GM19043 (cell line): ENCODE data around the gene RPL22.
A peak's percentile ranks its signal among the peaks of the same experiment; 100 is the strongest.

Experiments used
- ATAC-seq: cut with Tn5 transposase; IDR thresholded peaks from one replicate; pipeline ENCODE4 v1.9.1; 2021; ENCODE audit warnings: low read depth; ENCODE audit not compliant: unreplicated experiment

Gene RPL22

DNA sequence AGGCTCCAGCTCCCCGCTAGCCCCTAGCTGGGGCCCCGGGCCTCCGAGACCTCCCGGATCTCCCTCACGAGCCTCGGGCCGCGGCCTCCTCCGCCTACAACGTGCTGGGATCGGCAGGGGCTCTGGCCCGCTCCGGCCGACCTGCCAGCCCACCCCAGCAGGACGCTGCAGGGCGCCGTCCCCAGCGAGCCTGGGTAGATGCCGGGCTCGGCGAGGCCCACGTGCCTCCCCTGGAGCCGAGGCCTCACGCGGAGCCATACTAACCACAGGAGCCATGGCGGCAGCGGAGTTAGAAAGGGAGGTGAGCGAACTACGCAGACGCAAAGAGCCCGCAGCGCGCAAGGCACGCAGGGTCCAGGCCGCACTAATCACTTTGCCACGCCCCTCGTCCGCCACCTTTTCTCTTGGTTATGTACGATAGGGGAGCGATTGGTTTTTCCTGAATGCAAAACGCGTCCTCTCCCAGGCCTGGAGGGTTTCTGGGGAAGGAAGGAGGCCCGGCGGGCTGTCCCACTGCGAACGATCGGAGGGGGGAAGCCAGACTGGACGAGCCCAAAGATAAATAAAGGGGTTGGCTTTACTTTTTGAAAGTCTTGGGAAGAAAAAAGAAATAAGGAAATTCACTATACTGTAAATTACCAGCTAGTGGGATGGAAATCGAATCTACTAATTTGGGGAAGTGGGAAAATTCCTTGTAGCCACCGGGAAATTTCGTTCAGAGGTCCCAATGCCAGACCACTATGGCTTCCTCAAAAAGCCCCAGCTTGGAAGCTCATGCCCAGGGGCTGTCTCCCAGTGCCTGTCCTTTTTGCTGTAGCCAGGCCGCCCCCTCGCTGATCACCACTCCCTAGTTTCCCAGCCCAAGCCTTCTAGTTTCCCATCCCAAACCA lies at the start of gene RPL22:
TSS of gene RPL22 (minus strand) at position 298 of the 890 bp plus-strand sequence. CDS start at position 276, 22 bp downstream.
- ATAC-seq, result peak; percentile 92

DNA sequence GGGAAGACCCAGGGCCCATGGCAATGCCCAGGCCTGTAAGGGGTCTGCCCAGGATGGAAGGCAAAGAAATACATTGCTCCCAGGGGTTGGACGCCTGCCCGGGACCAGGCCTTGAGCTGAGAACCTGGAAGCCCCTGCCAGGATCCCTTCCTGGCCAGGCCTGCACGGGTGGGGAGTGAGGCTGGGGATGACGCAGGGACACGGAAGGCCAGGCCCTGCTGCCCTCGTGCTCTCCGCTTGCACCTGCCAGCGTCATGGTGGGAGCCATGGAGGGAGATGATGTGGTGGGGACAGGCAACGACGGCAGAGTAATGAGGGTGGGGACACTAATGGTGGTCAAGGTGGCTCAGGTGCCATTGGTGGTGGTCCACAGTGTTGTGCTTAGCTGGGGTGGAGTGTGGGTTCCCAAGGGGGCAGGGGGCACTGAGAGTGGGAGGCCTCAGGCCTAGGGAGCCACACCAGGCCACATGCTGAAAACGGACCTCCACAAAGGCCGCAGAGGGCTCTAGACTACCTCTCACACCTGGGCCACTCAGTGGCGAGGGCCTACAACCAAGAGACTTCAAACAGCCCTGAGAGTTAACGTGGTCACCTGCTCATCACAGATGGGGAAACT lies 48.9 kb upstream of the RPL22 start:
- no peak for ATAC-seq

DNA sequence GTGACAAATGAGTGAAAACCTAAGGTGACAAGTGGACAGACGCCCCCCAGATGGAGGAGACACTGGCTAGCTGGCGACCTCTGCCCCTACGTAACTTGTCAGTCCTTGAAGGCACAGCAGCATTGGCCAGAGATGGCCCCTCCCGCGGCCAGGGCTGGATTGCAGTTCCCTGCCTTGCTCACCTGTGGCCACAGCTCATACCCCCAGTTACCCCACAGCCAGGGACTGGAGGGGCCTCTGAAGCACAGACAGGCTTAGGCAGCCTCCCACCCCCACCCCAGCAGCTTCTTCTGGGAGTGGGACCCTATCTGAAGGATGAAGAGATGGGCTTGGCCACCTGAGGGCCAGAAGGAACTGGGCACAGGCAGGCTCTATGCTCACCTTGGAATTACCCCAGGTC lies 48.3 kb upstream of the RPL22 start:
- ATAC-seq, result no peak

DNA sequence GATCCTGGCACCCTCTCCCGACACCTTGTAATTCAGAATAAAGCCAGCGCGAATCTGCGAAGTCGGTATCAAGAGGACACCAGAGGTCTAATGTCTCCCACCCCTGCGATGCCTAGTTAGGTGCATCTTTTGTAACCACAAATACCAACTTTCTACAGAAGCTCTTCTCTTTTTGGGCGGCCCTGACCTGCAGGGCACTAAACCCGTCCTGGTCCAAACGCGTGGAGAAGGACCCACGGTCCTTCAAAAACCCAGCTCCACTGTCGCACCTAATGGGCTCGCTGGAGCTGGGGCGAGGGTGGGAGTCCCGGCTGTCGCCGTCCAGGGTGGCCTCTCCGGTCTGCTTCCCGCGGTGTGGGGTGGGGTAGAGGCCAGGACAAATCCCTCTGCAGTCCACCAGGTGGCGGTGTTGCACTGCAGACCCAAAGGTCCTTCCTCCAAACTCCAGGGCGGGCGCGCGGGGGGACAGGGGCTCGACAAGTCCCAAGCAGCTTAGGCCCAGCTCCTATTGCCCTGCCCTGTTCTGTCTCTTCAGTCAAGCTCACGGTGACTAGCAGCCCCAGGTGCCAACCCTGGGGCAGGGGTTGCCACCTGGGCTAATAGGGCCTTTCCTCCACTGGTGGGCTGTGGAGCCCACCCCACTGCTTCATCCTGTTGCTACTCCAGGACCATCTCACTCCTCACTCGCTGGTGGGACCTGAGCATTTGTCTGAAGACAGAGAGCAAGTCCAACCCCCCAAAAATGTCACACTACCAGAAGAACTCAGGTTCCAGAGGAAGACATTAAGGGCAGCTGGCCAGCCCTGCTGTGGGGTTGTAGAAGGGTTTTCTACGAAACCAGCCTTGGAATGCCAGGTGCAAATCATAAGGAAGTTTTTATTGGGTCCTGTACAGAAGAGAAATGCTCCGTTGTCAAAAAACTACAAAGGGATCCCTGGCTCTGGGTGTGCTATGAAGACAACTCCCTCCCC lies 47.4 kb upstream of the RPL22 start:
- no peak for ATAC-seq

DNA sequence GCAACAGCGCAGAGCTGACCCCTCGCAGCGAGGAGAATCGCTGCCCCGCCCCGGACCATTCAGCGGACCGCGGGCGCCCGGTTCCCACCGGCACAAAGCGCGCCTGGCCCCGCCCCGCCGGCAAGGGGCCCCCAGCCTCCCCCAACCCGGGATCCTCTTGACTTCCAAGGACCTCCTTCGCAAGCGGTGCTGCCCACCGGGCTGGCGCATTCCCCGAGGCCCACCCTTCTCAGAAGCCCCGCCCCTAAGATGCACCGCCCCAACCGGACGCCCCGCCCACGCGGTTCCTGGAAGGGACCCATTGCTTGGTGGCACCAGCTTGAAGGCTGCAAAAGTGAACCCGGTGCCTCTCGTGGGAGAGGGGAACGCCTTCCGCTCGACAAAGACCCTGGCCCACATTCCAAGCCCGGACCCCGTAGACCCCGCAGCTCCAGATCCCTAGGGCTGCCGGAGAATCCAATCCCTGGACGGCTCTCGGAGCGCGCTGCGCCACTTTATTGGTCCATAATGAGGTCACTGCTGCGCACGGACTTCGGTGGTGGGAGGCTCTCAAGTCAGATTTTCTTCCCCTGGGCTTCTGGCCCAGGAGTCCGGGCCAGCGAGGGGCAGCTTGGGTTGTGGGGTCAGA lies 46.6 kb upstream of the RPL22 start:
- ATAC-seq, result no peak

DNA sequence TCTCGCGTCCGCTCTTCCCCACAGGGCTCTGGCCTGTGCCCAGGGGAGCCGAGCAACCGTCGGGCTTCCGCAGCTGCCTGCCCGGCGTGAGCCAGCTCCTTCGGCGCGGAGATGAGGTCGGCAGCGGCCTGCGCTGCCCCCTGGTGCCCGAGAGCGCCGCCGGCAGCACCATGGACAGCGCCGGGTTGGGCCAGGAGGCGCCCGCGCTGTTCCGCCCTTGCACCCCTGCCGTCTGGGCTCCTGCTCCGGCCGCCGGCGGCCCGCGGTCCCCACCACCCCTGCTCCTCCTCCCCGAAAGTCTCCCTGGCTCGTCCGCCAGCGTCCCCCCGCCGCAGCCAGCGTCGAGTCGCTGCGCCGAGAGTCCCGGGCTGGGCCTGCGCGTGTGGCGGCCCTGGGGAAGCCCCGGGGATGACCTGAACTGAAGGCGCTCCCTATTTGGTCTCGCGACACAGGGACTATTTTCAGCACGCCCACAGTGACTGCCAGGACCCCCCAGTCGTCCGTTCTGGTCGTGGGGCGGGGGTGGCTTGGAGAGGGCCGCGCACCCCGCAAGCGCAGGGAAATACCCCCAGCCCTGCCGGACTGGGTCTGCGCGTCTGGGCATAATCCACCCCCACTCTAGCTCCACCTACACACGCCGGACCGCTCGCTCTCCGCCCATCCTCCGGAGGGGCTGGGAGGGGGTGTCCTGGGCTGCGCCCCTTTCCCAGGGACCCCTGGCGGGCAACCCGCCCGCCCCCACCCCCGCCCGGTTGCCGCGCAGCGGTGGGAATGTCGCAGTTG lies 45.9 kb upstream of the RPL22 start:
- peak; percentile 49 for ATAC-seq

DNA sequence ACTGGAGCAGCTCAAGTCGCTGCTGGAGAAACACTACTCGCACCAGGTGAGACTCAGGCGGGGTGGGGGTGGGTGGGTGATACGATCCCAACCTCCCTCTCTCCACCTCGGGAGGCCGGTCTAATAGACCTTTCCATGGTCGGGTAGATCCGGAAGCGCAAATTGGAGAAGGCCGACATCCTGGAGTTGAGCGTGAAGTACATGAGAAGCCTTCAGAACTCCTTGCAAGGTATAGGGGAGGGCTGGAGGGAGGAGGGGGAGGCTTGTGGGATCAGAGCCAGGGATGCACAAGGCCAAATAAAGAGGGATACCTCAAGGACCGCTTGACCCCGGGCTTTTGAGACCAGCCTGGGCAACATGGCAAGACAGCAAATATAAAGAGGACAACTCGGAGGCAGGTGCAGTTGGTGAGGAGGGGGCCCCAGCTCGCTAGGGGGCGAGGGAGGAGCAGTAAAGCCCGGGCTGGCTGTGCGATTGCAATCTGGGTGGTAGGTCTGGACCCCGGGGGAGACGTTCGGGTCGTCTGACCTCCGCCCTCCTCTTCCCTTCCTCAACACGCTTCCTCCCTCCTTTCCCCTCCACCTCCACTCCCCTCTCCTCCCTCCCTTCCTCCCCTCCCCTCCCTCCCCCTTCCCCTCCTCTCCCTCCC lies 45.1 kb upstream of the RPL22 start:
- ATAC-seq, result no peak

DNA sequence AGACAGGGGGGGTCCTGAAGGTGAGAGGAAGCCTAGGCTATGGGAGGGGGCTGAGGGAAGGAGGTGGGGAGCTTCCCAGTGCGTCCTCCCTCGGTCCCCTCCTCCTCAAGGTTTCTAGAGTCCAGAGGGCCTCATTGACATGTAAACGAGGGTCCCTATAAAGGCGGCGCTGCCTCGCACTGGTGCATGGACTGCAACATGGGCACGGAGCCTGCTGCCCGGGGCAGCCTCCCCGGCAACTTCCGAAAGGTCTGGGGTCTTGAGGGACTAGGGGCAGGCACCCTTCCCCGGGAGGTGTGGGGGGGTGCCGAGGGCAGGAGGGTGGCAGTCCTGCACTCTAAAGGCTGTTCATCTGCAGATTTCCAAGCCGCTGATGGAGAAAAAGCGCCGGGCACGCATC lies 44.6 kb upstream of the RPL22 start, which contains the start of gene HES3:
TSS of gene HES3 (plus strand) at position 187 of the 400 bp plus-strand sequence. CDS start at position 374, 187 bp downstream.
- no peak for ATAC-seq

DNA sequence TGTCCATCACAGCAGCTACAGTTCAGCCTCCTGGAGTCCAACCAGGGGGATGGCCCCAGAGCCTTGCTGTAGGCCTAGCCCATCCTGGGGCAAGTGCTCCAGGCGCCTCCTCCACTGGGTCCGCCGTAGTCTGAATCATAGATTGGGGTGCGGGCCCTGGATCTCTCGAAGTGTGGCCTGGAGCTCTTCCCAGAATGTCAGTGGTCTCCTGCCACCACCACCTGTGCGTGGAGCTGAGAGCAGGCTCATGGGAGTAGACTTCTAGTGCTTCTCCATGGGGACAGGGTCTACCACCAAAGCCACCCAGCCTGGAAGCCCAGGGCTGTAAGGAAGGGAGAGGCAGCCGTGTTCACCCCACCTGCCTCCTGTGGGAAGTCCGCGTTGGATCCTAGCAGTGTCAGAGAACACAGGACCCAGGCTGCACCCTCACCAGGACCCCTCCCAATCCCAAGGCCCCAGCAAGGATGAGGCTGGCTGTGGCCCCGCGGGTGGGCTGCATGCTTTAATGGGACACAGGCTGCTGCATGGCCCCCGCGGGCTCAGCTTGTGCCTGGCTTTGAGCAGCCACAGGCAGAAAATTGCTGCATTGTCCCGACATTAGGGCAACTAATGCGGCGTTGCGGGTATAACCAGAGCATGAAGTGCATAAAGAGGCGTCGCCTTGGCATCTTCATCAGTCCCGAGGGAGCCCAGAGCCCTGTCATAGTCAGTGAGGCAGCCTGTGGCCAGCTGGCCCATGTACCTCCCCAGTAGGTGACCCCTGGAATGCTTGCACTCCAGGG lies 43.8 kb upstream of the RPL22 start:
- no peak for ATAC-seq

DNA sequence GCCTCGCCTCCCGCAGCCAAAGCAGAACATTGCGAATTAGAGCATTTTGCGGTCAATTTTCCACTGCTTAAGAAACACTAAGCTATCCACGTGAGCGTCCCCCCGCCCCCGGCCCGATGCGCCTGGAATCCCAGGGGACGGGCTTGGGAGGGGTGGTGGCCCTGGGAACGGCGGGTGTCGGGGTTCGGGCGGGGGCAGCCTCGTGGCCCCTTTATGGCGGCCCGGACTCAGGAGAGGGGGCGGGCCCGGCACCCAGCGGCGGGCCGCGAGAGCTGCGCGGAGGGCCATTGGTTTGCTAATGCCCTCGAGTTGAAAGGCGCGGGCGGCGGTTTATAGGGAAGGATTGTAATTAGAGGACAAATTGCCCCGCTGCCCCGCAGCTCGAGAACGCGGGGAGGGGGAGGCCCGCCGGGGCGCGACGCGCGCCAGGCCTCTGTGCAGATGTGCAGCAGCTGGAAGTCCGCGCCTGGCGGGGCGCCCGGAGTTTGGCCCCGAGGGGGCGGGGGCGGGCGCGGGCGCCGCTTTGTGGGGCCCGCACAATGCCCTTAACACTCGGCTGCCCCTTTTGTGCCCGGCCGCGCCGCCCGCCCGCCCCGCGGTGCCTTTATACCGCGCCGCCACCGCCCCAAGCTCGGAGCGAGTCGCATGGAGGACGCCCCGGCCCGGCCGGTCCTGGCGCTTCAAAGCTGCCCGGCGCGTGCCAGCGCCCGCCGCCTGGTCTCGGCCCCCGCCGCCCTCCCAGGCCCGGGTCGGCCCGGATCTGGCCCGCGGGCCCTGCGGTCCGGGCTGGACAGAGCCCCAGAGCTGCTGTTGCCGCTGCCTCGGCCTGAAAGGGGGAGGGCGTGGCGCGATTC lies 42.7 kb upstream of the RPL22 start:
- ATAC-seq, result no peak

DNA sequence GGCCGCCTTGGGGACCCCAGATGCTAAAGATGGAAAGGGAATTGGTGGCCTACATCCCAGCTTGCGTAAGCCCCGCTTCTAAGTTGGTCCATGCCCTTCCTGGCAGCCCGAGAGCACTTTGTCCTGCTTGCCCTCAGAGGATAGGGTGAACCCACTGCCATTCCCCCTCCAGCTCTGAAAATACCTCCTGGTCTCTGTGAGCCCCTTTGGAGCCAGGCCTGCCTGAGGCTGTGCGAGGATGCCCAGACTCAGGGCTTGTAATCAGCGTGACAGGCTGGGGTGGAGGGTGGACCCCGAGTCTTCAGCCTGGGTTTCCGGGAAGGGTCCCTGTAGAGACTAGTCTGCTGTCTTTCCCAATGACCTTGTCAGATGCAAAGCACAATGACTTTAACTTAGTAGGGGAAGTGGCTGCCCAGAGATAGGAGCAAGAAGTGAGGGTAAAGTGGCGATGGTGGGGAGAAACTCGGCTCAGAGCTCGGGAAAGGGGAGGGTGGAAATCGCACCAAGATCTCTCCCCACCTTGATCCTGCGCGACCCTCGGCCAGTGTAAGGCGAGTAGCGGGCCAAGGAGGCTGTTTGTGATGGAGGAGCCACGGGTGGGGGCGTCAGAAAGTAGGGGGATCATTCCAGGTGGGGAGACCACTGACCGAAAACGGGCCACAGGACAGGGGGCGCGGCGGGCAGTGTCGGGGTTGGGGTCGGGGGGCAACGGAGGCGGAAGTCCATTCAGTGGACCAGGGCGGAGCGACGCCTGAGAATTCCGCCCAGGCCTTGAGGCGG lies 41.9 kb upstream of the RPL22 start:
- ATAC-seq, result no peak

DNA sequence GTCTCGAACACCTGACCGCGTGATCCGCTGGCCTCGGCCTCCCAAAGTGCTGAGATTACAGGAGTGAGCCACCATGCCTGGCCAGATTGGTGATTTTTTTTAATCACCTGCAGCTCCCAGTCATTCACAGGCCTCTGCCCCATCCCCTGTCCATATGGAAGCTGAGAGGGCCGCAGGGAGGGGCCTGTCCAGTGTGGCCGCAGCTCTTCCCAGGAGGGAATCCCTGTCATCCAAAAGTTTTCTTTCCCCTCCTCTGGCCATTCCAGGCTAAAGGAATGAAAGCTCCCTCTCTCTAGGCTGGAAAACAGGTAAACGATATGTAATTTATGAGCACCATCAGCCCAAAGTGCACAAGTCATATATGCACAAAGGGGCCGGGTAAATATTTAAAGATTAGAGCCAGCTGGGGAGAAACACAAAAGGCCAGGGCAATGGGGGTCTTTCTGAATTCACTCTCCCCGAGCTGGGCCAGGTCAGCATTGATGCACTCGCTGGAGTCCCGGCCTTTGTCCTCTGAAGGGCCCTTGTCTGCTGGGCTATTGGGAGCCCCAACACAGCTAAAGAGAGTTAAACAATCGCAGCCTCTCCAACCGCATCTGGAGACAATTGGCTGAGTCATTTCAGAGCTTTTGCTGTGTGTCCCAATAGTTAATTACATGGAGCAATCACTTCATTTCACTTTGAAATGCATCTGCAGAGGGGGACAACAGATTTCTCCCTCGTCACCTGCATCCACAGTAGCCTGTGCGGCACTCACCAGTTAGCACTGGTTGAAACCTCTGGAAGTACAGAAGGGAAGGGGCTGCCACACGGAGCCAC lies 40.8 kb upstream of the RPL22 start:
- no peak for ATAC-seq

DNA sequence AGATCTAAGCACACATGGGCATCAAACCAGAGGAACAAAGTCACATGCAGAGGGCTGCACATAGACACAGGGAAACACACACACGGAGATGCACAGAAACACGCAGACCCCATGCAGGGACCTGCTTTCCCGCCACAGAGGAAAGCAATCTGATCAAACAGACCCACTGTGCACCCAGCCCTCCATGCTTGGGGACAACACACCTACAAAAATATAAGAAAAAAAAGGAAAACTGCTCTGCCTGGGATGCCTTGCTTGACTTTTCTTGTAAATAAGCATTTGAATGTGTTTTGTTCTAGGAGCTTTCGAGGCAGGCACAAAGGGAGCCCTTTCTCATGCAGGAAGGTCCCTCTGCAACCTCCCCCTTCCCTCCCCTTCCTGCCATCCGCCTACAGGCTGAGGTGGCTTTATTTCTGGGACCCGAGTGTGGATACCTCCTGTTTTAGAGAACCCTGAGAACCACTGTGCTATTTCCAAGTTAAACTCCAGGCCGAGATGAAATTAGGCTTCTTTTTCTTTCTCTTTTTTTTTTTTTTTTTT lies 39.9 kb upstream of the RPL22 start:
- ATAC-seq, result no peak

DNA sequence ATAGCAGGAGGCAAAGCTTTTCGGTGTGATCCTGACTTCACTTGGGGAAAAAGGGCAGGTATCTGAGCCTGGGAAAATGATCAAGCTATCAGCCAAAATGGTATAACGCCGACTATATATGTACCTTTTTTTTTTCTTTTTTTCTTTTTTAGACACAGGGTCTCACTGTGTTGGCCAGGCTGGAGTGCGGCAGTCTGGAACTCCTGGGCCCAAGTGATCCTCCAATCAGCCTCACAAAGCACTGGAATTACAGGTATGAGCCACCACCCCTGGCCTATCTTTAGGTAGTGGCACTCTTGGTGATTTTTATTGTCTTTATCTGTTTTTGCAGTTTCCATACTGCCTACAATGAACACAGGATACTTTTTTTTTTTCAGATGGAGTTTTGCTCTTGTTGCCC lies 37.7 kb upstream of the RPL22 start:
- no peak for ATAC-seq

DNA sequence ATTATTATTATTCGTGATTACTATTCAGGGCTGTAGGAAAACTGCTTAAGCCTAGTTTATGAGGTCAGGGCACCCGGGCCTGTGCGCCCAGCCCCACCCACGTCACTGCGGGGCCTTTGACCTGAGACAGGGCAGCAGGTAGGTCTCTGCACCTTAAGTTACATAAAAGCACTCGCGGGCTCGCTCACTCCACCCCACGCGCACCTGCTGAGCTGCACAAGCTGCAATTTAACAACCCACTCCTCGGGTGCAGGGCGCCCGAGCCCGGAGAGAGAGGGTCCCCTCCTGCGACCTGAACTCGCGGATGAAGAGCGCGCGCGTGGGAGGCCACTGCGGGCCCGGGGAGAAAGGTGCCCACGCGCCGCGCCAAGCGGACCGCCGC lies 35.9 kb upstream of the RPL22 start:
- no peak for ATAC-seq
